GM18870 (cell line): Measurements from ENCODE around the gene TRMT2A.

ENCODE experiments used
- ATAC-seq: cut with Tn5 transposase; IDR thresholded peaks from one replicate; pipeline ENCODE4 v1.9.1; 2021; ENCODE audit warnings: moderate library complexity; ENCODE audit not compliant: unreplicated experiment

The TRMT2A gene

DNA sequence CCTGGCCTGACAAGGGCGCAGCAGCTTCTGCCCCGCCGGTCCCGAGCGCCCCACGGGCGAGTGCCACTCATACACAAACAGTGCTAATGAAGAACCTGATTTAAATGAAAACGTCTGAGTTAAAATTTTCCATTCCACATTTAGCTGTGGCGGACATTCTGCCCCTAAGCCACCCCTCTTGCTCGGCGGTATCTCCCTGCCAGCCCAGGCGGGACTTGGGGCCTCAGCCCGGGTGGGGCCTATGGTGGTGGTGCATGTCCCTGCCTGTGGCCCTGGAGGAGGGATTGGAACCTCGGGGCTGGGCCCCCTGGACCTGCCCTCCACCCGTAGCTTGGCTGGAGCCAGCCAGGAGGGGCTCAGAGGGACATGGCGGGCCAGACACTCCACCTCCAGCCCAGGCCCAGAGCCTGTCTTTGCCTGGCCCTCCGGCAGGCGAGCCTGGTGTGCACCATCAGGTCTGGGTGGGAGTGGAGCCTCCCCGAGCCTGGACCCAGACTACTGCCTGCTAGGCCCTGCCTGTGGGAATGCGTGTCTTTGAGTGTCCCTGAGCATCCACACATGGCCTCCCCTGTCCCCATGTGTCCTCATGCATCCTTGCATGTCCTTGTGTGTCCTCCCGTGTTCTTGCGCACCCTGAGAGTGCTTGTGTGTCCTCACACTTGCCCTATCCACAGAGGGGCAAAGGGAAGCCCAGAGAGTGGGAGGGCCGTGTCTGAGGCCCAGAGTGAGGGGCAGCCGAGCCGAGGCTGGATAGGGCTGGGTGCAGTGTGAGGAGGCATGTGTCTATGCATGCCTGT lies 19.0 kb upstream of the TRMT2A start:
- ATAC-seq = no peak

DNA sequence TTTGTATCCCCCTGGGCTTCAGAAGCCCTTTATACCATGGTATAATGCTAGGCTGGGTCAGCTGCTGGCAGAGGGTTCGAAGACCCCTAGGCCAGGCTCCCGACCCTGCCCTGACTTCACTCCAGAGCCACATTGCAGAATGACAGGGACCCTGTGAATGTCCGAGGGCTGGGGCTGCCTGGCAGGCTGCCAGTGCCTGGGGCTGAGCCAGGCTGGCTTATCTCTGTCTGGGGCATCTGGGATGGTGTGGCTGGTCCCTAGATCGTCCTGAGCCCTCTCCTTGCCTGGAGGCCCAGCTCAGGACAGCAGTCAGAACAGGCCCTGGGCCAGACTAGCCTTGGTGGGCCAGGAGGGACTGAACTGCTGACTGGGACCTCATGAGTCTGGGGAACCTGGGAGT lies 18.2 kb upstream of the TRMT2A start:
- no peak for ATAC-seq

DNA sequence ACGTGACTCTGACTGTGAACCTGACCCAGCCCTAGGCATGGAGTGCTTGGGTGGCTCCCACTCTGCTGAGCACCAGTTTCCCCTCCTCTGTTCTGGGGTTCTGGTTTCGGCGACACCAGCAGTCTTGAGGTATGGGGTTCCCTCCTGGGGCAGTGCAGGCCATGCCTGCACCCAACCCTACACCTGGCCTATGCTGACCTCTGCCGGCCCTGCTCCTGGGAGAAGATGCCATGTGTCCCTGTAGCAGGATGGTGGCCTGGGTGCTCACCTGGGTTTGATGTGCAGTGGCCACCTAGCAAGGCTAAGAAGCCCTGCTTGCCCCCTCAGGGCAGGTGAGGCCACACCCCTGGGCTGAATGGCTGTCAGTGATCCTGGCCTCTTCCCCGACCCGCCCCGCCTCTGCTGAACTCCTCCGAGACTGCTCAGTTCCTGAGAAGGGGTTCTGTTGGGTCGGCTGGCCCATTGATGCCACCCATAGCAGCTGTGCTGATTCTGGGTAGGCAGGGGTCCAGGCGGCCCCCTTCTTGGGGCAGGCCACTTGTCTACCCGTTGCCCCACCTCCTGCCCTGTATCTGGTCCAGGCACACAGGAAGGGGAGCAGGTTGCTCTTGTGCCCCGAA lies 17.0 kb upstream of the TRMT2A start:
- no peak for ATAC-seq

DNA sequence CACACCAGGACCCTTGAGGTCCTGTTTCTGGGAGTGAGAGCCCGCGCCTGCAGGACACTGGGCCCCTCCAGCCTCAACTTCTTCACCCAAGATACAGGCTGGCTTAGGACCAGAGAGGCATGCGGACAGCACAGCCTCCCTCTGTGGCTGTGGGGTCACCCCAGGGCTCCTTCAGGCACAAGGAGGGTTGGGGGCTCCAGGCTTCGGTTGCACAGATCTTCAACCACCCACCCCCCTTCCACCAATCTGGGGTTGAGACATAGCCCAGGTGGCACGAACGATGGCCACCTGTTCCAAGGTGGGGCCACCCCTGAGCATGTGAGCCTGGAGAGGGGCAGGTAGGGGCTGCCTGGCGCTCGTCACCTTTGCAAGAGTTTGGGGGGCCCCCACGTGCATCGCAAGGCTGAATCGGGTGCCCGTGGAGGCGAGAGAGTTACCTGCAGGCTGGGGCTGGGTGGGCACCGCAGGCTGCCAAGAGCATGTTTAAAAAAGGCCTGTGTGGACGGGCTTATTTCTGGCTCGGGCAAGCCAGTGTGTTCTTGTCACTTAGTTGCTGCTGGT lies 15.7 kb upstream of the TRMT2A start:
- no peak for ATAC-seq

DNA sequence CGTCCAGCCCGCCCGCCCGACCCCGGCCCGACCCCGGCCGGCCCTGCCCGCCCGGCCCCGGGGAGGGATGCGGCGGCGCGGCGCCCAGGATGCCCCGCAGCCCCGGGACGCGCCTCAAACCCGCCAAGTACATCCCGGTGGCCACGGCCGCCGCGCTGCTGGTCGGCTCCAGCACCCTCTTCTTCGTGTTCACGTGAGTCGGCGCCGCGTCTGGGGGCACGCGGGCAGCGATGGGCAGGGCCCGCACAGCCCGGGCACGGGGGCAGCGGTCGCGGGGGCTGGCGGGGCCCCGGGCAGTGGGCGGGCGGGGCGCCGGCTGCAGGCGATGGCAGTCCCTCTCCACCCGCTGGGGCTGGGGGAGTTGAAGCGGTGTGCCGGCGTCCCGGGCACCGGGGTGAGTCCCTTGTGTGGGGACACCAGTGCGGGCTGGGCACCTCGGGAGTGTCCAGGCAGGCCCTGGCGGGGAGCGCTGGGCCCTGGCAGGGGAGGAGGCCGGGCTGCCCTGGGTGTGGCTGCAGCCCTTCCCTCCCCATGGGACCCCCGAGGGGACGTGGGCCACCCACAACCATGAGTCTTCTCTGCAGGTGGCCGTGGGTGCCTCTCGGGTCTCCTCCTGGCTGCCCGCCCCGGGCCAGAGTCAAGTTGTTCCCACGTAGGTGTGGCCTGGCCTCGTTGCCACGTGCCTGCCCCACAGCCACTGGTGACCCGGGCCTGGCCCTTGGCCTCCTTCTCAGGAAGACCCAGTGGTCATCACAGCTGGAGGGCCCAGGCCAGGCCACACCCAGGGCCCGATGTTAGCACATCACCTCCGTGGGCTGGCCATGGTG lies 15.0 kb upstream of the TRMT2A start:
- ATAC-seq = no peak

DNA sequence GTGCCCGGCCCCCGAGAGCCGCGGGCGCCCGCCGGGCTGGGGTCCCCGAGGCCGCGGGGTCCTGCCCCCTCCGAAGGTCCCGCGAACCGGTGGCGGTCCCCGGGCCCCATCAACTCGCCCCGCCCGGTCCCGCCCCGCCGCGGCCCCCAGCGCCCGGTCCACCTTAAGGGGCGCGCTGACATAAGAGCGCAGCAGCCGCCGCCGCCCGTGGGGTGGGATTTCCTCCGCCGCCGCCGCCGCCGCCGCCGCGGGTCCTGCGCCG lies 14.5 kb upstream of the TRMT2A start, which contains the start of gene ZDHHC8:
Gene ZDHHC8, plus strand, starts transcription at position 208 of the 262 bp plus-strand sequence. CDS start 144 bp downstream, outside the sequence.
- ATAC-seq = no peak

DNA sequence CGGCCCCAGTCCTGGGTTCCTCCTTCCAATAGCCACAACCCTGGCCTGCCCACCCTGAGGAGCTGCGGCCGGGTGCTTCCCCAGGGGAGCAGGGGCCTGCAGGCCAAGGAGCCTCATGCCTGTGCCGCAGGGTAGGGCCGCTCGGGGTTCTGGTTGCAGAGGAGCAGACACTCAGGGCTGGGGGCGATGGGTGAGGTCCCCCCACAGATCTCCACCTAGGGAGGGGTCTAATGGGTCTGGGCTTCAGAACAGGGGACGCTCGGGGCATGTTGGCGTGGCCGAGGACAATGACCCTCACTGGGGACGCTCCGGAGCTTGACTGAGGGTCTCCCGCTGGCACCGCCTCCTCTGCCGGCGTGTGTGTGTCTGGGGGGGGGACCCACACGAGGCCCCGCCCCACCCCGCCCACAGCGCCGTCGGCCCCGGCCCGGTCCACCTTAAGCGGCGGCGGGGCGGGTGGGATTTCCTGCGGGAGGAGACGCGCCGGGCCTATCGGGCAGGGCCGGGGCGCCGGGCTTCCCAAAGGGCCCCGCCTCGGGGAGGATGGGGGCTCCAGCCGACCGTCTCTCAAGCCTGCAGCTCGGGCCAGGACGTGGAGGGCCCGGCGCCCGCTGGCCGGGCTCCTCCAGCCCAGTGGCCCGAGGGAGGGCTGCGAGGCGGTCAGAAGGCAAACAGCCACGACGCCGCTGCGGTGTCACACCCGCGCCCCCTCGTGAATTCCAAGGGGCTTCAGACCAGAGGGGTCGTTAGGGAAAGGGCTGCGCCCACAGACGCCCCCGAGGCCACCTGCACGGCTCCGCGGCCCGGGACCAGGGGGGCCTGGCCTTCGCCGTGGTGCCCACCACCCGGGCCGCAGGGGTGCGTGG lies 13.9 kb upstream of the TRMT2A start:
- no peak for ATAC-seq

DNA sequence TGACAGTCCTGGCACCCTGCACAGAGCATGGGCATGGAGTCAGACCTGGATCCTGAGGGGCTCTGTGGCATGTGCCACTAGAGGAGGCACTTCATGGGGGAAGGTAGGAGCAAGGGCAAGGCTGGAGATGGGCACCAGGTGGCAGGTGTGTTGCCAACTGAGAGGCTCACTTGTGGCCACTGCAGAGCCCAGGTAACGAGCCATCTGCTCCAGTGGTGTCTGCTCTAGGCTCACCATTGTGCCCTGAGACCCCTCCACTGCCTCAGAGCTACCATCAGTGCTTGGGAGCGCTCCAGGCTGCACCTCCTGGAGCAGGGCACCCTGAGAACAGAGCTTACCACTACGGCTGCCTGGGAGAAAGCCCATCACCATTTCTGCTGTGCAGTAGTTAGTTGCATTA lies 13.3 kb upstream of the TRMT2A start:
- no peak for ATAC-seq

DNA sequence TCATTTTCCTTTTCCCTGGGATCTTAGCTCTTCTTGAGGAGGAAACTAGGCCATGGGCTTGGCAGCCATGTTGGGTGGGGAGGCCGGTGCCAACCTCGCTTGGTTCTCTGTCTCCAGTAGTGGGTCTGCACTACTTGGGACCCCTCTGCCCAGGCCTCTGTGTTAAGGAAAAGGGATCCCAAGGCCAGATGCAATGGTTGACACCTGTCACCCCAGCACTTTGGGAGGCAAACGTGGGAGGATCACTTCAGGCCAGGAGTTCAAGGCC lies 12.7 kb upstream of the TRMT2A start:
- no peak for ATAC-seq

DNA sequence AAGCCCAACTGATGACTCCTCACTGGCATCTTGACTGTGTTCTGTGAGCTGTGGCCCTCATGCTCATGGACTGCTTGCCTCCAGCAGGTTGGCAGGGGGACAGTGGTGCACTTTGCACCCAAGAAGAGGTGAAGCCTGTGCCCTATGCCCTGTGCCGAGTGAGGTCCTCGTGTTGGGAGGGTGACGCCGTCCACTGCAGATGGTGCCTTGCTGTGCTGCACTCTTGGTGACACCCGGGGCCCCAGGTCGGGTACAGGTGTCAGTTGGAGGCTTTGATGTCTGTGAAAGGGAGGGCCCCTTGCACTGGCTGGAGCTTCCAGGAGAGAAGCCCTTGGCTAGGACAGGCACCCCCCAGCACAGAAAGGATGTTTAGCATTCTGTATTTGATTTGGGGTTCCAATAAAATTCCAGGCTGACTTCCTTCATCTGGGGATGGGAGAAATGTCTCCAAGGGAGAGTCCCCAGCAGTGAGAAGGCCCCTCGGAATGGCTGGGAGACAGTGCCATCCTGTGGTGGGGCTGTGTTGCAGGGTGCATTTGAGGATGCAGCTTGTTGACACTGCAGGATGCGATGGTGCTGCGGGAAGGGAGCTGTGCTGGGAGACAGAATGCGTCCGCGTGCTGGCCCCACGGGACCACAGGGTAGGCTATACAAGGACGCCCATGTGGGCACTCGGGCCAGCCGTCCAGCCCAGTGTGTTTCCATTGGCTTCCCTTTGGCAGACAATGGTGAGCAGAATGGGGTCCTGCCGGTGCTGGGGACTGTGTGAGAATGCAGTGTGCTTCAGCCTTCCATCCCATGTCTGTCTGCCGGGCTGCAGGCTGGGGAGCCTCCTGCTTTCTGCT lies 12.1 kb upstream of the TRMT2A start:
- no peak for ATAC-seq

DNA sequence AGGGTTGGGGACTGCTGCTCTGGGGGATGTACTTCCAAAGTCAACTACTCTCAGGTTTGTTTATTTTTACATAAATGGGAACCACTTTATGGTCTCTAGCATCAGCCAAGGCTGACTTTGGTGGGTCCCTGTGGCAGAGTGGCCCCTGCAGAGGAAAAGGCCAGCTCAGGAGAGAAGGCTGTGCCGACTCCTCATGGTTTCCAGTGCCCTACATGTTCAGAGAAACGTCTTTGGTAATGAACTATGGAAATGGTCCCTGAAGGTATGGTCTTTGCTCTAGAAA lies 11.5 kb upstream of the TRMT2A start:
- ATAC-seq = no peak

DNA sequence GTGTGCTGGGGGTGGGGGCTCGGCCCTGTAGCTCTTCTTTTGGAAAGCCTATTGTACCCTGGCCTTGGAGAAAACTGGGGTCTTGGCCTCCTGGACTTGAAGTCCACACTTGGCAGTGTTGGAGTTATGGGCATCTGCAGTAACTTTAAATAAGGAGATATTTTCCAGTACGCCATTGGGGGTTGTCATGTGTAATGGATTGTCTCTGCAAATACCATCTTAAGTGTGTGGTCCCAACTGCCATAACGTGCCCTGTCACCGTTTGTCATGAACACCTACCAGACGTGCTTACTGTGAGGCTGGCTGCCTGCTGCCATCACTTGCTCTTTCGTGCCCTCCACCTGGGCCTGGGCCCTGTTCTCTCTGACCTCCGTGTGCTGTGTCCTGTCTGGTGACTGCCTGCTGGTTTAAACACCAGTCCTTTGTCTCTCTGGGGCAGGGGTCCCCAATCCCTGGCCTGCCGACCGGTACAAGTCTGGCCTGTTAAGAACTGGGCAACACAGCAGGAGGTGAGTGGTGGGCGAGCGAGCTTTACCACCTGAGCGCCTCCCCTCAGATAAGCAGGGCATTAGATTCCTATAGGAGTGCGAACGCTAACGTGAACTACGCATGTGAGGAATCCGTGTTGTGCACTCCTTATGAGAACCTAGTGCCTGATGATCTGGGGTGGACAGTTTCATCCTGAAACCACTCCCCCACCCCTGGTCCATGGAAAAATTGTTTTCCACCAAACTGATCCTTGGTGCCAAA lies 11.0 kb upstream of the TRMT2A start:
- no peak for ATAC-seq

DNA sequence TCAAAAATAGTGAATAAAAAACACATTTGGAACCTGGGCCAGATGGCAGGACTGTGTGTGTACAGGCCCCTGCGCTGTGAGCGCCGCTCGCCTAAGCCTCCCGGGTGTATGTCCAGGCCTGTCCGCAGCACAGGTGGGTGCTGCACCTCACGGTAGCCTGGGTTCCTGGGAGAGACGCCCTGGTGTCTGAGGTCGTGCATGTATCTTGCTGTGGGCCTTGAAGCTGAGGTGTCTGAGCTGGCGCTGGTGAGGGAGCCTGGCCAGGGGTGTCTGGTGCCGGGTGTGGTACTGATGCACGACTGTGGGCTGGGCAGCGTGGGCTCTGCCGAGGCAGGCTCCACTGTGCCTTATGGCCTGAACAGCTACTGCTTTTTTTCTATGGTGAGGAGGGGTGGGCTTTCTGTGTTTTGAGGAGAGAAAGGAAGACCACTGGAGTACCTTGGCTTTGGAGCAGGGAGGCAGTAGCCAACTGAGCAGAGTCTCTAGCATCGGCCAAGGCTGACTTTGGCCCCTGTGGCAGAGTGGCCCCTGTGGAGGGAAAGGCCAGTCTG lies 10.4 kb upstream of the TRMT2A start:
- no peak for ATAC-seq

DNA sequence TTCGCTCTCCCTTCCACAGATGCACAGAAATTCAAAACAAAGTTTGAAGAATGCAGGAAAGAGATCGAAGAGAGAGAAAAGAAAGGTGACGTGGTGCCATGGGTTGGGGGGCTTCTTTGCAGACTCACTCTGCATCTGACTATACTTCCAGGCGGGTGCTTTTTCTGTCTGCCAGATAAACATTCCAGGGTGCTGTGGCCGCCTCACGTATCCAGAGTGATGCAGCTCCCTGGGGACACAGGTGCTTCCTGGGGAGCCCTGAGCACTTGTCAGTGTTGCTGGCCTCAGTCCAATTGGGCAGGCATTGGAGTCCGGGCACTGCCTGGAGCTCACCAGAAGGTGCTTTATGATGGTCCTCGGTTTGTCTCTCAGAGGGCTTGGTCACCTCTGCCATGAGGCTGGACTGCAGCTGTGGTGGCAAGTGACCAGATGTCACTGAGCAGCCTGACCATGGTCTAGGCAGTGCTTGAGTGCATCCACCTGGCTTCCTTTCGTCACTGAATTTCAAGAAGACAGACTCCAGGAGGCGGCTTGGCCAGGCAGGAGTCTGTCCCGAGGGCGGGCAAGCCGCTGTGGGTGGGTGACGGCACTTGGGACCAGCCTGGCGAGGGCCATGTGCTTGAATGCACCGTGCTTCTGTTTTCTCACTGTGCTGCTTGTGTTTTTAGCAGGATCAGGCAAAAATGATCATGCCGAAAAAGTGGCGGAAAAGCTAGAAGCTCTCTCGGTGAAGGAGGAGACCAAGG lies 9.4 kb upstream of the TRMT2A start:
- no peak for ATAC-seq

DNA sequence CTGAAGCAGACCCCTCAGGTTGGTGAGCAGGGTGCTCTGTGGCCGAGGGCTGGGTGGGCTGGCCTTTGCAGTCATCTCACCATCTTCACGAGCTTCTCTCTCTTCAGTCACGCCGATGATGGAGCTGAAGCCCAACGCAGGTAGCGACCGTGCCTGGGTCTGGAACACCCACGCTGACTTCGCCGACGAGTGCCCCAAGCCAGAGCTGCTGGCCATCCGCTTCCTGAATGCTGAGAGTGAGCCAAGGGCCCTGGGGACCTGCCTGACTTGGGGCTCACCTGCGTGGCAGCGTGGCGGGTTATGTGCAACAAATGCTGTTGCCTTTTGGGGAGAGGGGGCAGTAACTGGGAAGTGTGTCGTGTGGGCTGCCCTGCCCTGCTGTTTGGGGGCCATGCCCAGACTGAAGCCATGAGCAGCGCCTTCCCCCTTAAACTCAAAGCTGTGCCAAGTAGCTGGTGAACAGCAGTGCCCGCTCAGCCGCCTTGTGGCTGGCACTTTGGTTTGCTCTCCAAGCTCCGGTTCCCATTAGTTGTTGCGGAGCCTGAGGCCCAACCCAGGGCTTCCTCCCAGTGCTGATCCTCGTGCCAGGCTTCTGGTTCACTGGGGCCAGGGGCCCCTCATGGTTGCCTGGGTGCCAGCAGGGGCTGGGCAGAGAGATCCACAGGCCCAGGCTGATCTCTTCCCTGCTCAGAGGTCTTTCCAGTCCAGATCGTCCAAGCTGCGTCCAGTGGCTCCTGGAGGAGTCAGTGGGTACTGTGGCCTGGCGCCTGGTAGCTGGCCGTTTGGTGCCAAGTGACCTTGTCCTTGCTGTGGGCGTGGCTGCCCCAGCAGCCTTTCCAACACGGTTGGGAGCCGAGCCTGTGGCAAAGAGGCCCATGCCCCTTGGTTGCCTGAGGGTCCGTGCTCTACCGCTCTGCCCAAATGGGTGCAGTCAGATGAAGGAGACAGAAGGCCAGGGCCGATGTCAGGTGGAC lies 8.5 kb upstream of the TRMT2A start:
- ATAC-seq = no peak

DNA sequence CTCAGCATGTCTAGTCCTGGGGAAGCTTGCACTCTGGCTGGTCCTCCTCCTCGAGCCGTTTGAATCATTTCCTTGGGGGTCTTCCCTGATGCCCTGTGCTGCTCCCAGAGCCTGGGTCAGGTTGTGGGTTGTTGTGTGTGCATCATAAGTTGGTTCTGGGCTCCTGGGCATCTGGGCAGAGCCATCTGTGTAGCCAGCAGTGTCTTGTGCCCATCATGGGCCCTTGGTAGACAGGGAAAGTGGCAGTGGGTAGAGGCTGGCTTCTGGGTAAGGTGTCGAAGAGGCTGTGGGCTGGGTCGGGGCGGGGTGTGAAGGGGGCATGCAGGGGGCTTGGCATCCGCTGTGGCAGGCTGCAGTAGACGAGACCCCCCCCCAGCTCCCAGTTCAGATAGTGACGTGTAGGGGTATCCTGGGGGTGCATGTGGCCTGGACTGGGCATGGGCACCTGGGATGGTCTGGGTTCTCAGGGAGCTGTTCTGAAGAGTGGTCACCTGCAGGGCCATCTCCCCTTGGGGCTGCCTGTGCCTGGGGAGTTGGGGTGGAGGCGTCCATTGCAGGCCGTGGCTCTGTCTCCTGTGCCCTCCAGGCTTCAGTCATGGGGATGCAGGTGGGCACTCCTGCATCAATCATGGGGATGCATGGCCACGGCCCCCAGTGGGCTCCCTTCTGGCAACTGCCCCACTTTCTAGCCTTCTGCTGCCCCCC lies 7.2 kb upstream of the TRMT2A start:
- ATAC-seq = no peak
